Breast epithelium (tissue), 3 donors: ENCODE measurements around the gene MFN1.

Experiments used
- CTCF ChIP-seq, 3 donors: fragments of 450-650 bp; IDR thresholded peaks; one replicate each; pipeline ENCODE4 v1.5.1; 2016 to 2017; ENCODE audit warnings: antibody characterized with exemption in 3 of 3, mild to moderate bottlenecking in 3 of 3, moderate library complexity in 3 of 3
- POLR2A ChIP-seq: fragments of 450-650 bp; IDR thresholded peaks from one replicate; pipeline ENCODE4 v1.6.1; 2016; ENCODE audit warnings: antibody characterized with exemption, mild to moderate bottlenecking, moderate library complexity
- POLR2AphosphoS5 ChIP-seq, 3 donors: sonication (generic); formaldehyde crosslinking; IDR thresholded peaks; one replicate each; pipeline ENCODE4 v1.6.1; 2017; ENCODE audit warnings: antibody characterized with exemption in 3 of 3

- TF ChIP-seq CTCF (IDR thresholded peaks at IDR 0.05): no peak
- TF ChIP-seq POLR2AphosphoS5 (IDR thresholded peaks at IDR 0.05): no peak
- TF ChIP-seq POLR2A: no peak
Measured at GRCh38 chr3:179336345-179336929, 11.1 kb upstream of the MFN1 start.
